KOPT-K1 (cell line): ENCODE measurements around the gene TNFRSF14.
A peak's percentile ranks its signal among the peaks of the same experiment; 100 is the strongest.

ENCODE experiments used
- H3K27ac ChIP-seq: fragments of 200-600 bp; sonication (generic); 2 replicates; pipeline ENCODE4 v1.5.1; 2016; ENCODE audit warnings: antibody characterized with exemption, mild to moderate bottlenecking, low read depth, low read length; ENCODE audit not compliant: poor library complexity, severe bottlenecking
- H3K36me3 ChIP-seq: fragments of 200-600 bp; sonication (generic); 2 replicates; pipeline ENCODE4 v1.5.1; 2017; ENCODE audit warnings: antibody characterized with exemption, mild to moderate bottlenecking, low read length, moderate library complexity; ENCODE audit not compliant: insufficient read depth
- H3K9me3 ChIP-seq: fragments of 200-600 bp; sonication (generic); 2 replicates; pipeline ENCODE4 v1.5.1; 2017; ENCODE audit warnings: antibody characterized with exemption, low read length, mild to moderate bottlenecking; ENCODE audit not compliant: insufficient read depth, poor library complexity, severe bottlenecking

Gene TNFRSF14

DNA sequence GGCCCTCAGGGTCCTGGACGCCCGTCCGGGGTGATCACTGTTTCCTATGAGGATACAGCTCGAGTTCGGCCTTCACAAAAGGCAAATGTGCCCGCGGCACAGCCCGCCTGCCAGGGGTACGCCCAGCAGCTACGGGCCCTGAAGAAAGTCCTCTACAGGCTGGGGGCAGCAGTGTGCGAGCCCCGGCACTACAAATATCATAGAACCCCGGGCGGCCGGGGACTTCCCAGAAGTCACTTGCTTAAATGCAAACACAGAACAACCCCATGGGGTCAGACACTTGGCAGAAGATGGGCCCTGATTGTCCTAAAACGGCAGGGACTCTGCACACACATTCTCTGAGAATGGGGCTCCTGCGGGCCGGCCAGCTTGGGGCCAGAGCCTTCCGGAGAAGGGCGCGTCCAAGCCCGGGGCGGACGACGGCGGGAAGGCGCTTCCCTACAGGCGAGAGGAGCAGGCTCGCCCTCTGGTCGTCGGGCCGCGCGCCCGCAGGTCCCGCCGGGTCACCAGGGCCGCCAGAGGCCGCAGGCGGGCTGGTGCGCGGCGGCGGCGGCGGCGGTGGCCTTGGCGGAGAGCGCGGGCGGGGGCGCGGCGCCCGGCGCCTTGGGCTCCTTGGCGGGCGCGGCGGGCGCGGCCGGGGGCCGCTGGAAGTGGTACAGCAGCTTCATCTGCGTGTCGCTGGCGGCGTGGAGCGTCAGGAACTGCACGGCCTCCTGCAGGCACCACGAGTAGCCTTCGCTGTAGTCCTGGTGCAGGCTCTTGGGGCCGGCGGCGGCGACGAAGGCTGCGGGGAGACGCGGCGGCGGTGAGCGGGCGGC is 27.0 kb upstream of the TNFRSF14 start:
- no peak overlapping the region for H3K27ac ChIP-seq
- H3K36me3 ChIP-seq, result no peaks in the 10 kb centered on the region
- H3K9me3 ChIP-seq, result no peaks in the 10 kb centered on the region

DNA sequence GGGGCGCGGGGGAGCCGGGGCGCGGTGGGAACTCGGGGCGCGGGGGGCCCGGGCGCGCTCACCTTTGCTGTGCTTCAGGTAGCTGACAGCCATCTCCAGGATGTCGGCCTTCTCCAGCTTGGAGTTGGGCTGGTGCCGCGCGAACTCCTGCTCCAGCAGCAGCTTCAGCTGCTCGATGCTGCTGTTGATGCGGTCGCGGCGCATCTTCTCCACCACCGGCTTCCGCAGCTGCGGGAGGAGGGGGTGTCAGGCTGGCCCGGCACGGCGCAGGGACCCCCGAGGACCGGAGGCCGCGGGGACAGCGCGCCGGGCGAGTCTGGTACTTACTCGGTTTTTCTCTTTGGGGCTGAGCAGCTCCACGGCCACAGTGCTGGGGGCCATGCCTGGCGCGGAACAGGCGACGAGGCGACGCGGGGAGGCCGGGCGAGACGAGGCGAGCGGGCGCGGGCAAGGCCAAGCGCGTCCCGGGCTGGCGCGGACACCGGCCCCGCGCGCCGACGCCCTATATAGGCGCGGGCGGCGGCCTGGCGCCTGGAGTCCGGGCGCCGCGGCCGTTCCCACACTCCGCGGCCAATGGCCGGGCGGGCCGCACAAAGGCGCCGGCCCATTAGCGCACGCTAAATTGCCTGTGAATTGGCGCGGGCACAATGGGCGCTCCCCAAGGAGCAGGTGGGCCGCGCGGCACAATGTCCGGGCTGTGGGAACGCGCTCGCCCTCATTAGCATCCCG is 26.2 kb upstream of the TNFRSF14 start, which contains the start of gene HES5:
Gene HES5 (minus strand): TSS at position 480 of the 729 bp plus-strand sequence. CDS start 99 bp downstream, at position 381.
- Histone ChIP-seq H3K36me3 (no peaks in the 10 kb centered on the region), H3K9me3 (no peaks in the 10 kb centered on the region), H3K27ac (no peak within 1 kb of the TSS)

- Histone ChIP-seq H3K9me3 (no peaks in the 10 kb centered on the region), H3K27ac (no peak overlapping the region)
These were observed 25.4 kb upstream of the TNFRSF14 start for GRCh38 chr1:2530513-2531361.

DNA sequence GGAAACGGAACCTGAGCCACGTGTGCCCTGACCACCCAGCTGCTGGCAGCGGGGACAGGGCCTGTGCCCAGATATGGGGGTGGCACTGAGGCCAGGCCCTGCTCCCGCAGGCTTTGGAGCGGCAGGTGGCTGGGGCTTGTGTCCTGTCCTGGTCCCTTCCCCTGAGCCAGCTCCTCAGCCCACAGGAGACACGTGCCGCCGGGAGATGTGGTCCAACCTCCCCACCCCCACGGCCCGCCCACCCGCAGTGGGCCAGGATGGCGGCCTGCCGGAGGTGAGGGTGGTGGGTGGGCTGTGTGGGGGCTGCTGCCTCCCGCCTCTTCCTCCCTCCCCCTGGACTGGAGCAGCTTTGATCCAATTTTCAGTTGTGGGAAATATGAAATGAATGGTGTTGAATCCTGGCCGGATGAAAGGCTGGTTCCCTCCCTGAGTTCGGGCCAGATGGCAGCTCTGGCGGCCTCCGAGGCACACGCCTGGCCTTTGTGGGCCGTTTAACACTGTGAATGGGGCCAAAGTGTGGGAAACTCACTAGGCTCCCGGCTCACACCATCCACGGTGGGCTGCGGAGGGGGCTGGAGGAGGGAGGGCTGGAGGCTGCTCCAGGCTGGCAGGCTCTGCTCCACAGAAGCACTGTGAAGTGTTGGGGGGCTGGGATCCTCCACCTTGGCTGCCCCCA is 23.5 kb upstream of the TNFRSF14 start:
- Histone ChIP-seq H3K9me3 (no peaks in the 10 kb centered on the region), H3K27ac (no peak overlapping the region), H3K36me3 (no peaks in the 10 kb centered on the region)

More at GRCh38 chr1:2530513-2531361, 25.4 kb upstream of the TNFRSF14 start:
- no peaks in the 10 kb centered on the region for H3K36me3 ChIP-seq

DNA sequence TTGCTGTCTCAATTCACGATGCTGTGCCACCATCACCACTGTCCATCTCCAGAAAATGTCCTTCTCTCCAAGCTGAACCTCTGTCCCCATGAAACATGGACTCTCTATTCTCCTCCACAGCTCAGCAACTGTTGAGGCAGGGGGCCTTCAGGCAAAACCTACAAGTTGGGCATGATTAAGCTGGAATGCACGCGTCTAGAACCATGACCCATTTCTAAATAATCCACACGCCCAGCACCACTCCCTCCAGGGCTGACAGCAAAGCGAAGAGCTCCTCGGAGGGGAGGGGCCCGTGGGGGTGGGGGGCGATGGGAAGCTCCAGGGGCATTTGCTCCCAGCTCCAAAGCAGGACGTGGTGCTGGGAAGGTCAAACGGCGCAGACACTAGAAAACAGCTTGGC is 22.8 kb upstream of the TNFRSF14 start:
- H3K27ac ChIP-seq, result no peak overlapping the region
- H3K9me3 ChIP-seq, result no peaks in the 10 kb centered on the region
- no peaks in the 10 kb centered on the region for H3K36me3 ChIP-seq

DNA sequence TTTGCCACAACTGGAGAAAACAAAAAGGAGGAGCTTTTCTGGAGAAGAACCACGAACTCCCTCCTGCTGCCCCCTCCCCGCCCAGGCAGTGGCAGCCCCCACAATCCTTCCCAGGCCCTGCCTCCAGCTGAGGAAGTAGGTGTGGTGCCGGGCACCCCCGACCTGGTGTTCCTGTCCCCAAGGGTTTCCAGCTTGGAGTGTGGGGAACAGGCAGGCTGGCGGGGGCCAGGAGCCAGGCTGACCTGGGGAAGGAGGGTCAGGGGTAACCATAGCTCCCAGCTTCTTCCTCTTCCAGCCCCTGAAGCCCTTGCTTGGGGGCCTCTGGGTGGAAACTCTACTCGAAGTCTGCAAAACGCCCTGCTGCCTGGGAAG is 21.9 kb upstream of the TNFRSF14 start:
- Histone ChIP-seq H3K9me3 (no peaks in the 10 kb centered on the region), H3K27ac (no peak overlapping the region), H3K36me3 (no peaks in the 10 kb centered on the region)

DNA sequence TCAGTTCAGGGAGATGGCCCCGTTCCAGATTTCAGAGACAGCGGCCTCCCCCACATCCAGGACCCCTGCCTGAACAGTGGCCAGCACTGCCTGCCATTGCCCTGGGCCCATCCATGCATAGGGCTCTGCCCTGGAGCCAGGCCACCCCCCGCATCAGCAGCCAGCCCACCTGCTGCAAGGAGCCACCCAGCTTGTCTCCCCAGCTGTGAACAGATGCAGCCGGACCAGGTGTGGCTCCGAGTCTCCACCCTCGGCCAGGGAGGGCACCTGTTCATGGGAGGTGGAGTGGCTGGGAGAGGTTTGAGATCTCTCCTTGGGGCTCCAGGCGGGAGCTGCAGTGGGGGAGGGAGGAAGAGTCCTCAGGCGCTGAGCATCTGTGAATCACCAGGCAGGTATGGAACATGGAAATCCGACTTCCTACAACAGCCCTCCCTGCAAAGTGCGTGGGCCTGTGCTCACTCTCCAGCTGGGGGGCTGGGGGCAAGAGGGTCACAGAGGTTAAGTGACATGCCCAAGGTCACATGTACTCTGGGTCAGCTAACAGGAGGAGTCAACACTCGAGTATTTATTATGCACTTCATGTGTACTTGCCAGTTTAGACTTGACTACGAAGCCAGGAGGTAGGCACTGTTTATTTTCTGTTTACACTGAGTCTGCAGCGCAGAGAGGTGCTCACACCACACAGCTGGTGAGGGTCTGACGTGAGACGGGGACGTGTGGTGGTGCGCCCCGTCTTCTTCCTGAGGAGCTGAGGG is 21.3 kb upstream of the TNFRSF14 start:
- Histone ChIP-seq H3K9me3 (no peaks in the 10 kb centered on the region), H3K36me3 (no peaks in the 10 kb centered on the region), H3K27ac (no peak overlapping the region)

DNA sequence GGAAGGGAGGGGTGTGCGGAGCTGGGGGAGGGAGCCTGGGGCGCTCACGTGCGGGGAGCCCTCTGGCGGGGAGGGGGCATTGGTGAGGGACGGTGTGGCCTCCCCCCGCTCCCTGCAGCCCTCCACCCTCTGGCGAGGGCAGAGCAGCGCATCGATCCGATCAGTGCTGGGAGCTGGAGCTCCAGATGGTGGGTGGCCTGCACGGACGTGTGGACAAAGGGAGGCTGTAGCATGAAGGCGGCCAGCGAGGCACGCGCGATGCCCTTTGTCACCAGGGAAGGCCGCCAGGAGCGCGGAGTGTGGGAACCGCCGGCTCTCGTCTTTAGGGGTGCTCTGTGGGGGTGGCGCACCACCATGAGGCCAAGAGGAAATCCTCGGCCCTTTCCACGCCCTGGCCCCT is 20.7 kb upstream of the TNFRSF14 start:
- H3K27ac ChIP-seq, result no peak overlapping the region
- H3K9me3 ChIP-seq, result no peaks in the 10 kb centered on the region
- no peaks in the 10 kb centered on the region for H3K36me3 ChIP-seq

- Histone ChIP-seq H3K9me3 (no peaks in the 10 kb centered on the region), H3K27ac (no peak overlapping the region), H3K36me3 (no peaks in the 10 kb centered on the region)
These were observed 20.2 kb upstream of the TNFRSF14 start for GRCh38 chr1:2535981-2536380.

GRCh38 chr1:2537784-2538115 is 18.4 kb upstream of the TNFRSF14 start:
- H3K9me3 ChIP-seq, result no peaks in the 10 kb centered on the region

GRCh38 chr1:2538376-2538775 is 17.8 kb upstream of the TNFRSF14 start:
- Histone ChIP-seq H3K36me3 (no peaks in the 10 kb centered on the region), H3K9me3 (no peaks in the 10 kb centered on the region), H3K27ac (no peak overlapping the region)

More at GRCh38 chr1:2537784-2538115, 18.4 kb upstream of the TNFRSF14 start:
- Histone ChIP-seq H3K27ac (no peak overlapping the region), H3K36me3 (no peaks in the 10 kb centered on the region)

GRCh38 chr1:2538872-2539271 is 17.3 kb upstream of the TNFRSF14 start:
- no peaks in the 10 kb centered on the region for H3K9me3 ChIP-seq
- H3K27ac ChIP-seq, result no peak overlapping the region
- H3K36me3 ChIP-seq, result no peaks in the 10 kb centered on the region

- peak overlapping the region; percentile 67 for H3K27ac ChIP-seq
- no peaks in the 10 kb centered on the region for H3K9me3 ChIP-seq
- no peaks in the 10 kb centered on the region for H3K36me3 ChIP-seq
These were observed 16.8 kb upstream of the TNFRSF14 start for GRCh38 chr1:2539312-2539907.
